ENCODE results near the gene COL4A2. TPM values are rescaled to one million over a fixed set of nuclear protein-coding genes. Genes with fewer than 3 reads are reported as not detected.

COL4A2 gene
- total RNA-seq, 4 donors from 2014 or later, result 43.0 to 72.7 (median 53.5) TPM

- TF ChIP-seq POLR2AphosphoS5 (IDR thresholded peaks at IDR 0.05) (no peak), EP300 (IDR thresholded peaks at IDR 0.05) (no peak), POLR2A (IDR thresholded peaks at IDR 0.05) (no peak), CTCF (IDR thresholded peaks at IDR 0.05) (no peak)
Measured at GRCh38 chr13:110523838-110524540, 216.9 kb downstream of the COL4A2 start.

DNA sequence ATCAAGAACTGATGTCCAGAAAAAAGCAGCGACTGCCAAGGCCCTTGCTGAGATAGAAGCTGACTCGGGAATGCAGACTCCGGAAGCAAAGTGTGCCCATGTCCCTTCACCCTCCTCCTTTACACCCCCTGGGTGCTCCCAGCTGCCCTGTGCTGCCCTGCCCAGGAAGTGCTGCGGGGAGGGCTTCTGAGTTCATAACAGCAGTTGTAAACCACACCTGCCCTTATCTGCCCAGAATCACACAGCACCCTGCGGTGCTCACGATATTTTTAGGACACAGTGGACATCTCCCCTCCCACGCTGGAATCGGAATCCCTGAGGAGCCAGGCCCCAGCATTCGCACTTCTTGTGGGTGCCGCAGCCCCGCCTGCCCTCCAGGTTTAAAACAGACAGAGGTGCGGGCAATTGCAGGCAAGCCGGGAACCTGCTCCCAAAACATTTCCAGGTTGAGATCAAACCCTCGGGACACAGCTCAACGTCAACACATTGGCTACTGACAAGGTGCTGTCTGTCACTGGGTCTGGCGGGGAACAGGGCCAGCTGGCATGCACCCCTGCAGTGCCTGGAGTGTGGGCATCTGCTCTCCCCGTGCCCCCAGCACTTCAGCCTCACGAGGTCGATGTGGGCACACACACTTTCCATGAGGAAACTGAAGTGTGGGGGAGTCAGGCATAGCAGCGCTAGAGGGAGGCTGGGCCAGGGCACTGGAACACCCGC lies 217.6 kb downstream of the COL4A2 start:
- Histone ChIP-seq H3K4me1 (peaks cover 48% of the 10 kb centered on the region), H3K27me3 (no peaks in the 10 kb centered on the region), H3K27ac (no peak overlapping the region), H3K36me3 (no peaks in the 10 kb centered on the region), H3K4me3 (no peak overlapping the region), H3K9me3 (no peaks in the 10 kb centered on the region)
- DNase-seq (ENCODE audit: low spot score in 2 of 2), result no peak
- 30% methylated on average over 15 of the region's 21 CpGs for WGBS
- TF ChIP-seq EP300 (IDR thresholded peaks at IDR 0.05), result no peak
- TF ChIP-seq POLR2AphosphoS5 (IDR thresholded peaks at IDR 0.05), result no peak
- TF ChIP-seq POLR2A (IDR thresholded peaks at IDR 0.05), result no peak
- no peak for TF ChIP-seq CTCF (IDR thresholded peaks at IDR 0.05)

More at GRCh38 chr13:110523838-110524540, 216.9 kb downstream of the COL4A2 start:
- no peak for DNase-seq (ENCODE audit: low spot score in 2 of 2)
- no peaks in the 10 kb centered on the region for H3K27me3 ChIP-seq
- H3K4me3 ChIP-seq, result no peak overlapping the region
- peaks cover 51% of the 10 kb centered on the region for H3K4me1 ChIP-seq
- H3K27ac ChIP-seq, result no peak overlapping the region
- H3K36me3 ChIP-seq, result no peaks in the 10 kb centered on the region
- no peaks in the 10 kb centered on the region for H3K9me3 ChIP-seq
- 83% methylated on average over 17 of the region's 17 CpGs for WGBS

GRCh38 chr13:110525328-110526319 lies 218.5 kb downstream of the COL4A2 start:
- TF ChIP-seq POLR2AphosphoS5 (IDR thresholded peaks at IDR 0.05) (no peak), POLR2A (IDR thresholded peaks at IDR 0.05) (no peak), CTCF (IDR thresholded peaks at IDR 0.05) (no peak)
- no peaks in the 10 kb centered on the region for H3K9me3 ChIP-seq
- H3K36me3 ChIP-seq, result no peaks in the 10 kb centered on the region
- no peak overlapping the region for H3K4me3 ChIP-seq
- no peak for DNase-seq (ENCODE audit: low spot score in 2 of 2)
- peaks cover 41% of the 10 kb centered on the region for H3K4me1 ChIP-seq
- 64% methylated on average over 9 of the region's 25 CpGs for WGBS
- no peak overlapping the region for H3K27ac ChIP-seq
- no peaks in the 10 kb centered on the region for H3K27me3 ChIP-seq

DNA sequence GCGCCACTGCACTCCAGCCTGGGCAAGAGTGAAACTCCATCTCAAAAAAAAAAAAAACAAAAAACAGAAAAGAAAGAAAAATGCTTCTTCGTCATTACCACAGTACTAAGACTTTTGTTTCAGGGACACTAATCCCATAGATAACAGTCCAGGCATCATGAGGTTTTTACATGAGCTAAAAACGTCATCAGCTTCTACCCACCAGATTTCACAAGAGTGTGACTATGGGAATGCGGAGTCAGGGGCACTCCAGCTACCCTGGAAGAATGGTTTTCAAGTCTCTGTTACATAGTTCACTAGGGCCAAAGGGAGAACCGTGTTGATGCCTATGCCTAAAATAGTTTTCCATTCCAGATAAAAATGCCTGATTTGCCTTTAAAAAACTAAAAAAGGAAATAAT lies 221.3 kb downstream of the COL4A2 start:
- TF ChIP-seq POLR2A (IDR thresholded peaks at IDR 0.05) (no peak), CTCF (IDR thresholded peaks at IDR 0.05) (no peak), POLR2AphosphoS5 (IDR thresholded peaks at IDR 0.05) (no peak), EP300 (IDR thresholded peaks at IDR 0.05) (no peak)
- 71% methylated on average over 5 of the region's 5 CpGs for WGBS
- Histone ChIP-seq H3K4me1 (peaks cover 28% of the 10 kb centered on the region), H3K4me3 (no peak overlapping the region), H3K27ac (no peak overlapping the region), H3K9me3 (no peaks in the 10 kb centered on the region), H3K27me3 (no peaks in the 10 kb centered on the region), H3K36me3 (no peaks in the 10 kb centered on the region)
- no peak for DNase-seq (ENCODE audit: low spot score in 2 of 2)

Measured in suprapubic skin (tissue), 4 donors.